IPS DF 4.7 (cell line): ENCODE data around the gene NGEF.
"Not testable (repeated sequence)": the region's sequence is repeated elsewhere in the genome, so short reads cannot be mapped to it uniquely, and the experiment has no call there.

Experiments used
- DNase-seq: peaks from one replicate; pipeline ENCODE4 v3.0.0-alpha.2; 2013; ENCODE audit warnings: low spot score; ENCODE audit errors: extremely low read depth

NGEF gene

DNA sequence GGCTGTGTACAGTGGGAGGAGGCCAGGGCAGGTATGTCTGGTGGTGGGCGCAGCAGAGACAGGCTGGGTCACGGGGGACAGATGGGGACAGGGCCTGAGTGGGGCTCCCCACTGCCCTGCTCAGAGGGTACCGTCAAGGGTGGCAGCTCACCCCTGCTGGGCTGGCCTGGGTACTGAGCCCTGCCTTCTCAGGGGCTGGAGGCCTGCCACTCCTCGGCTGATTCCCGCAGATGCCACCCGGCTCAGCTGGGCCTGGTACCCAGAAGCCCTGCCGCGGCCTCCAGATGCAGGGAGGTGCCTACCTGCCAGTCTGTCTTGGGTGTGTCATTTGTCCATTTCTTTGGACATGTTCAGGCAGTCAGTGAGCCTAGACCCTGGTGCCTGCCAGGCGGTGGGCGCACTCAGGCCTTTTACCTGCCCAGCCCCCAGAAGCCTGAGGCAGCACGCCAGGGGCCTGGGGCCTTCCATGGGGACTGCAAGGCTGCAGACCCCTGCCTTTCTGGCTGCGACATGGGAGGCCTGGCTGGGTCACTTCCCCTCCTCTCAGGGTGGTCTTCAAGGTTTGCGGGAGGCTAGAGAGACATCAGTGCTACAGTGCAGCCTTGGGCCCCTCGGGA lies 139.7 kb downstream of the NGEF start:
- no peak for DNase-seq

- DNase-seq: no peak
Observed at GRCh38 chr2:232872826-232873225, 140.2 kb downstream of the NGEF start.

GRCh38 chr2:232871835-232872736 lies 141.0 kb downstream of the NGEF start:
- DNase-seq: no peak

- no peak for DNase-seq
Observed at GRCh38 chr2:232871418-232871834, 141.6 kb downstream of the NGEF start.

DNA sequence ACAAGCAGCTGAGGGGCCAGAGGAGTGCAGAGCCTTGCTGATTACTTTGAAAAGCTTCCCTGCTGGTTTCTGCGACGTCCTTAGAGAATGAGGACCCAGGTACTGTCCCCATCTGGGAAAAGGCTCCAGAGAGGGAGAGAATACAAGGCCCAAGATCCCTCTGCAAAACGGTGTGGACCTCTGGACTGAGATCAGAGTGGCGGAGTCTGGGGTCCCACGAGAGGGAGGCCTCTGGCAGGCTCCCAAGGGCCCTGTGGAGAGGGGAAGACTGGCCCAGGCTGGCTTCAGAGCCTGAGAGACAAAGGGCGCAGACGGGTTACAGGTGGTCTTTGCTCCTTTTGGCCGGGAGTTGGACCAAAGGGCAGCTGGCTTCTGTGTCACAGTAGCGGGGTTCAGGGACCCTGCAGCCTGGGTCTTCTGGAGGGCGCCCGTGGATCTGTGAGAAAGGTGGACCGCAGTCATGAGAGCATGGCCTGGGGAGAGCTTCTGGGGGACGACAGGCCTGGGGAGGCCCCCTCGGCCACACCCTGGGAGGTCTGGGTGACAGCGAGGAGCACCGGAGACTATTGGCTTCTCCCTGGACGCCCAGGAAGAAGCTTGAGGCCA lies 142.2 kb downstream of the NGEF start:
- no peak for DNase-seq

- DNase-seq: no peak
Observed at GRCh38 chr2:232870018-232870765, 142.9 kb downstream of the NGEF start, which contains the start of gene SNORC. Gene SNORC (plus strand): TSS chr2:232870264. CDS start chr2:232870342, 78 bp downstream.

DNA sequence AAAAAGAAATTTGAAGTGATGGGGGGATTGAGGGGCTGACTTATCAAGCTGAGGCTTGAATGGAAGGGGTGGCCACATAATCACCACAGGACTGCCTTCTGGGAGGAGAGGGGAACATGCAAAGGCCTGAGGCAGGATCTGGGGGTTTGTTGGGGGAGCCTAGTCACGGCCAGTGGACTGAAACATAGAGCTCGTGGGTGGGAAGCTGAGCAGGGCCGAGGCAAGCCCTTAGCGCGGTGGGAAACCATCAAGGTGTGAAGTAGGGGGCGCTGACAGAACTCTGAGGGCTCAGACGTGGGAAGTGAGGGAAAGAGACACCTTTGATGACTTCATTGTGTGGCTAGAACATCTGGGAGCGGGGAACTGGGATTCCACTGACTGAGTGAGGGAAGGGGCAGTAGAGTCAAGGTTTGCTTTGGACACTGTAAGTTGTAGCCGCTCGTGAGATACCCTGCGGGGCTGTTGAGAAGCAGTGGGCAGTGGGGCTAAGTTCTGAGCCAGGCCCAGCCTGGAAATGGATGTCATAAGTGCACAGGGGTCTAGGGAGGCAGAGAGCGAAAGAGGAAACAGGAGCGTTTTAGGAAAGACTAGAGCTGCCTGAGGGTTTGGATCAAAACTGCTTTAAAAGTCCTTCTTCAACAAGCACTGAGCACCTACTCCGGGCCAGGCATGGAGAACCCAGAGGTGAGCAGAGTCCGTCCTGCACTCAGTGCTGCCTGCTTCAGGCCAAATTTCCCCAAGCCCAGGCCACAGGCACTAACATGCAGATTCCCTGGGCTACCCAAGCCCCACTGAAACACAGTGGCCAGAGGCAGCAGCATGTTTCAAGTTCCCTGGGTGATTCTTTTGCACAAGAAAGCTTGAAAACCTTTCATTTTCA lies 143.7 kb downstream of the NGEF start:
- DNase-seq: no peak

- no peak for DNase-seq
Observed at GRCh38 chr2:232866104-232866503, 147.0 kb downstream of the NGEF start.

GRCh38 chr2:232865165-232865564 lies 147.9 kb downstream of the NGEF start:
- DNase-seq: no peak

- DNase-seq: no peak
Observed at GRCh38 chr2:232863996-232864395, 149.1 kb downstream of the NGEF start.

- DNase-seq: no peak
Observed at GRCh38 chr2:232861353-232861752, 151.7 kb downstream of the NGEF start.

- no peak for DNase-seq
Observed at GRCh38 chr2:232860593-232861241, 152.3 kb downstream of the NGEF start.

GRCh38 chr2:232859385-232859916 lies 153.6 kb downstream of the NGEF start:
- DNase-seq: no peak

- DNase-seq: no peak
Observed at GRCh38 chr2:232857158-232857563, 155.9 kb downstream of the NGEF start.

DNA sequence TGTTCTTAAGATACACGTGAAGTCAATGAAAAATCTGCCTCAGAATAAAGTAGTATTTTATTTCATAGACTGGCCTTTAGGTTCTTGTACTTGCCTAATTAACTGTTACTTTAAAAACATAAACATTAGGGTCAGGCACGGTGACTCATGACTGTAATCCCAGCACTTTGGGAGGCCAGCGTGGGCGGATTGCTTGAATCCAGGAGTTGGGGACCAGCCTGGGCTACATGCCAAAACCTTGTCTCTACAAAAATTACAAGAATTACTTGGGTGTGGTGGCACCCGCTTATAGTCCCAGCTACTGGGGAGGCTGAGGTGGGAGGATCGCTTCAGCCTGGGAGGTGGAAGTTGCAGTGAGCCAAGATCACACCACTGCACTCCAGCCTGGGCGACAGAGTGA lies 159.0 kb downstream of the NGEF start:
- DNase-seq: no peak

- DNase-seq: no peak
Observed at GRCh38 chr2:232852676-232853075, 160.4 kb downstream of the NGEF start.

- DNase-seq: not testable (repeated sequence)
Observed at GRCh38 chr2:232852081-232852480, 161.0 kb downstream of the NGEF start.

DNA sequence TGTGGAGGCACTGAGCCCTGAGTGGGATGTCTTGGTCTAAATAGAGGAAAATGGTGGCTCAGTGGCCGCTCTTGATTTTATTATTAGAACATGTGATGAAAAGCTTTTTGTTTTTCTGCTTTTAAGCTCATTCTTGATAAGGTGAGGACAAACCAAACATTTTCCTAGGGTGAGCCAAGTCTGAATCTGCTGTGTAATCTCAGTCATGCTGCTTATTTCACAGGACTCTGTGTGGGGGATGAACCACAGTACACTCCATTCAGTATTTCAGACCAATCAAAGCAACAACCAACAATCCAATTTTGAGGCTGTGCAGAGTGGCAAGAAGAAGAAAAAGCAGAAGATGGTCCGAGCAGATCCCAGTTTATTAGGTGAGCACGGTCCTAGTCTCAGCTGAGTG lies 163.0 kb downstream of the NGEF start:
- no peak for DNase-seq

DNA sequence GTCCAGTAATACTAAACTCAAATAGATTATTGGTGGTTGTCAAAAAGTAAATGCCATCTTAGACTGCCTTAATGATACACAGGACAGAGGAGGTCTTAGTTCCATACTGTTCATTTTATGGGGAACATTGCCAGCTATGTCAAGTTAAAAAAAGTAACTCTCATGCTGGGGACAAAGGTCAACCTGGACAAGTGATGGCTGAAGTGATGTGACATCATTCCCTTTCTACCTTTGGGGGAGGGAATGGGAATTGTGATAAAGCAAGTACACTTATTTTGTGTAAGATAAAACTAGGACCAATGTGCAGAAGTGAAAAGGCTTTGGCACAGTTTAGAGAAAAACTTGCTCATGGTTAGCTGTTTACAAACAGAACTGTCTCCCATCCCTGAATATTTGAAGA lies 167.0 kb downstream of the NGEF start:
- no peak for DNase-seq

DNA sequence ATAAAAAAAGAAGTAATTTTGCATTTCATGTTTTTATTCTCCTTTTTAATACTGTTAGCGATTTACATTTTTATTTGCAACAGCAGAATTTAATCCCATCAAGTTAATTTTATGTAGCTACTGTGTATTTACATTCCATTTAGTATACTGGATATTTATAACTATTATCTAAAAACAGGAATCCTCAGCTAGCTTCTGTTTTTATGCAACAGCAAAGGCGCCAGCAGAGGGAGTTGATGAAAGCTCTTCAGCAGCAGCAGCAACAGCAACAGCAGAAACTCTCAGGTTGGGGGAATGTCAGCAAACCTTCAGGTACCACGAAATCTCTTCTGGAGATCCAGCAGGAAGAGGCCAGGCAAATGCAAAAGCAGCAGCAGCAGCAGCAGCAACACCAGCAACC lies 169.2 kb downstream of the NGEF start:
- no peak for DNase-seq
